Spleen (tissue), 11 donors: Measurements from ENCODE around the gene UACA. TPM values are rescaled to one million over a fixed set of nuclear protein-coding genes. Genes with fewer than 3 reads are reported as not detected.
"Not testable (repeated sequence)": the region's sequence is repeated elsewhere in the genome, so short reads cannot be mapped to it uniquely, and the experiment has no call there.

Experiments
- DNase-seq: peaks from one replicate; pipeline ENCODE4 v3.0.0-alpha.2; 2020
- H3K27ac ChIP-seq, 8 donors: fragments of 200-600 bp; sonication (generic) in 7 of 8; 1 replicate in 4 of 8; 2 replicates in 4 of 8; pipeline versions ENCODE4 v1.5.0 to v1.8.0; 2016 to 2021; ENCODE audit warnings: inconsistent platforms in 4 of 8, mild to moderate bottlenecking in 4 of 8, moderate library complexity in 1 of 8
- H3K27me3 ChIP-seq, 7 donors: fragments of 200-600 bp; sonication (generic) in 6 of 7; replicated peaks in 1 of 7; 1 replicate in 4 of 7; 2 replicates in 3 of 7; pipeline versions ENCODE4 v1.5.0 to v1.8.0; 2016 to 2021; ENCODE audit warnings: inconsistent platforms in 3 of 7, mild to moderate bottlenecking in 1 of 7
- H3K36me3 ChIP-seq, 6 donors: fragments of 200-600 bp; sonication (generic) in 5 of 6; 1 replicate in 4 of 6; 2 replicates in 2 of 6; pipeline versions ENCODE4 v1.5.0 to v1.8.0; 2016 to 2021; ENCODE audit warnings: inconsistent platforms in 2 of 6
- H3K4me1 ChIP-seq, 6 donors: fragments of 200-600 bp; sonication (generic) in 5 of 6; 1 replicate in 3 of 6; 2 replicates in 3 of 6; pipeline versions ENCODE4 v1.5.0 to v1.8.0; 2016 to 2021; ENCODE audit warnings: inconsistent platforms in 3 of 6
- H3K4me3 ChIP-seq, 8 donors: fragments of 200-600 bp; sonication (generic) in 7 of 8; 1 replicate in 4 of 8; 2 replicates in 4 of 8; pipeline versions ENCODE4 v1.5.0 to v1.8.0; 2016 to 2021; ENCODE audit warnings: inconsistent platforms in 4 of 8, mild to moderate bottlenecking in 4 of 8, moderate library complexity in 2 of 8
- H3K9me3 ChIP-seq, 8 donors: fragments of 200-600 bp; sonication (generic) in 7 of 8; 1 replicate in 4 of 8; 2 replicates in 4 of 8; pipeline versions ENCODE4 v1.5.0 to v1.8.0; 2016 to 2021; ENCODE audit warnings: inconsistent platforms in 4 of 8
- POLR2A ChIP-seq, 3 donors: fragments of 450-650 bp; IDR thresholded peaks; one replicate each; pipeline ENCODE4 v1.5.1; 2017; ENCODE audit warnings: antibody characterized with exemption in 3 of 3, mild to moderate bottlenecking in 1 of 3
- POLR2AphosphoS5 ChIP-seq, 3 donors: sonication (generic); formaldehyde crosslinking; IDR thresholded peaks; one replicate each; pipeline ENCODE4 v1.5.1; 2017; ENCODE audit warnings: antibody characterized with exemption in 3 of 3
- WGBS, 5 donors: extraction: QIAGEN DNeasy Blood & Tissue Kit in 3 of 5; methylation state at CpG; one replicate each; pipeline versions ENCODE4 v1.1.5 to v1.1.7; 2013 to 2018; 5-methylcytosine and 5-hydroxymethylcytosine counted together
- intact Hi-C: fragments of 100-400 bp; cut with DNase I; formaldehyde crosslinking; loops from one replicate; pipeline ENCODE4 v1.15.0; 2023; ENCODE audit warnings: low total_unique reads
- polyA plus RNA-seq, 3 donors: library from polyadenylated mRNA; stranded (reverse); fragments of 200-250 nt; gene quantifications; one replicate each; pipeline ENCODE4 v1.2.1, GENCODE V29; 2013
- total RNA-seq, 7 donors: library from RNA; depleted of rRNA in 3 of 7; stranded (reverse); fragments of >200 nt in 3 of 7; fragmentation: NEBNext Ultra II Directional in 4 of 7; extraction: Animal tissue kit (Norgen Biotek cat#: 25700) in 4 of 7; gene quantifications; one replicate each; pipeline versions ENCODE4 v1.1.0 to v1.2.1, GENCODE V29; 2016 to 2021
- TF ChIP-seq, protein P1 (sequence below), 11 experiments: fragments of 200-600 bp in 7 of 11; fragments of 450-650 bp in 4 of 11; sonication (generic) in 4 of 11; IDR thresholded peaks in 8 of 11; conservative IDR thresholded peaks in 3 of 11; 1 replicate in 7 of 11; 2 replicates in 4 of 11; pipeline versions ENCODE4 v1.4.0 to v1.8.0; 2016 to 2021; ENCODE audit warnings: antibody characterized with exemption in 11 of 11, inconsistent platforms in 4 of 11, mild to moderate bottlenecking in 1 of 11
- donor health status: healthy with polysubstance abuse.
- donor health status: DM: no; HTN: no; CAD: no; lungs with moderate emphysema.
- donor health status: DM: no; HTN: no; CAD: no.
- donor health status: Bipolar disorder and iron deficiency.
- donor health status: healthy.
- donor health status: DM: no; HTN: no; CAD: no.
- donor health status: DM: yes; HTN: yes; CAD: no.

Gene UACA
- total and polyA plus RNA-seq, 10 donors = 21.9 to 113 (median 78.6) TPM

DNA sequence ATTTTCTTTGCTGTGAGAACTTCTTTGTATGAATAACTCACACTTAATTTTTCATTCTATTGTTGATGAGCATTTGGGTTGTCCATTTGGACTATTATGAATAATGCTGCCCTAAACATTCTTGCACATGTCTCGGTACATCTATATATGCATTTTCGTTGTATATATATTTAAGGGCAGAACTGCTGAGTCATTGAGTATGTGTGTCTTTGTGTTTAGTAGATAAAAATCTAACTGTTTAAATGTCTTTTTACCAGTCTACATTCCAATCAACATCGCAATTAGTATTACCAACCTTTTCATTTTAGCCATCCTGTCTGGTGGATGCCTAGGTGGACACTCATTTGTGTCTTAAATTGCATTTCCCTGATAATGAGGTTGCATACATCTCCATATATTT is 144.4 kb downstream of the UACA start:
- TF ChIP-seq POLR2AphosphoS5 (IDR thresholded peaks at IDR 0.05) (no peak), POLR2A (IDR thresholded peaks at IDR 0.05) (no peak)
- TF ChIP-seq, protein P1, sequence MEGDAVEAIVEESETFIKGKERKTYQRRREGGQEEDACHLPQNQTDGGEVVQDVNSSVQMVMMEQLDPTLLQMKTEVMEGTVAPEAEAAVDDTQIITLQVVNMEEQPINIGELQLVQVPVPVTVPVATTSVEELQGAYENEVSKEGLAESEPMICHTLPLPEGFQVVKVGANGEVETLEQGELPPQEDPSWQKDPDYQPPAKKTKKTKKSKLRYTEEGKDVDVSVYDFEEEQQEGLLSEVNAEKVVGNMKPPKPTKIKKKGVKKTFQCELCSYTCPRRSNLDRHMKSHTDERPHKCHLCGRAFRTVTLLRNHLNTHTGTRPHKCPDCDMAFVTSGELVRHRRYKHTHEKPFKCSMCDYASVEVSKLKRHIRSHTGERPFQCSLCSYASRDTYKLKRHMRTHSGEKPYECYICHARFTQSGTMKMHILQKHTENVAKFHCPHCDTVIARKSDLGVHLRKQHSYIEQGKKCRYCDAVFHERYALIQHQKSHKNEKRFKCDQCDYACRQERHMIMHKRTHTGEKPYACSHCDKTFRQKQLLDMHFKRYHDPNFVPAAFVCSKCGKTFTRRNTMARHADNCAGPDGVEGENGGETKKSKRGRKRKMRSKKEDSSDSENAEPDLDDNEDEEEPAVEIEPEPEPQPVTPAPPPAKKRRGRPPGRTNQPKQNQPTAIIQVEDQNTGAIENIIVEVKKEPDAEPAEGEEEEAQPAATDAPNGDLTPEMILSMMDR (IDR thresholded peaks at IDR 0.05 in 8 of 11, conservative IDR thresholded peaks at IDR 0.05 in 3 of 11) = no peak

DNA sequence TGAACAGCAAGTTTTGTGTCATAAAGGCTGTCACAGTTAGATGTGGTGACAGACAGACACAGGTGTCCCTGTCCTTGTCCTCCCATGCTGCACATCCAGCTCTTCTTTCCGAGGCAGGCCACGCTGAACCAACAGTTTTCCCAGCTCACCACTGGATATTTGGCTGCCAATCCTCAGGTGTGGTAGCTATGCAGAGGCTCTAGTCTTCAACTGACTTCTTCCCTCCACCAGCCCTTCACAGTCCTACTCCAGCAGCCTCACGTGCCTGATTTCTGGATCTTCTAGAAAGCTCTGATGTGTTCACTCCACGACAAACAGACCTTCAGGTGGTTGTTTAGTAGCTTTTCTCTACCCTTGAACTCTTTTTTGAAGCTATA is 145.5 kb downstream of the UACA start:
- intact Hi-C loops = no loop called here
- Histone ChIP-seq H3K27me3 (no peaks in the 10 kb centered on the region), H3K4me1 (no peaks in the 10 kb centered on the region), H3K4me3 (no peak overlapping the region), H3K36me3 (no peaks in the 10 kb centered on the region), H3K27ac (no peak overlapping the region), H3K9me3 (peaks cover 0 to 26% (median 15%) of the 10 kb centered on the region in 8 donors)
- WGBS, 5 donors = 77 to 89% (median 80%) methylated on average over 4 of the region's 4 CpGs
- TF ChIP-seq POLR2A (IDR thresholded peaks at IDR 0.05) = no peak
- TF ChIP-seq POLR2AphosphoS5 (IDR thresholded peaks at IDR 0.05) = no peak
- TF ChIP-seq, protein P1 (IDR thresholded peaks at IDR 0.05 in 8 of 11, conservative IDR thresholded peaks at IDR 0.05 in 3 of 11) = no peak
- no peak for DNase-seq

More for the DNA sequence above, 144.4 kb downstream of the UACA start:
- intact Hi-C loops = no loop called here
- 85 to 92% (median 87%) methylated on average over 3 of the region's 3 CpGs for WGBS, 5 donors
- no peak for DNase-seq
- Histone ChIP-seq H3K9me3 (peaks cover 0 to 36% (median 24%) of the 10 kb centered on the region in 8 donors), H3K36me3 (no peaks in the 10 kb centered on the region), H3K27ac (no peak overlapping the region), H3K4me3 (no peak overlapping the region), H3K27me3 (no peaks in the 10 kb centered on the region), H3K4me1 (no peaks in the 10 kb centered on the region)

DNA sequence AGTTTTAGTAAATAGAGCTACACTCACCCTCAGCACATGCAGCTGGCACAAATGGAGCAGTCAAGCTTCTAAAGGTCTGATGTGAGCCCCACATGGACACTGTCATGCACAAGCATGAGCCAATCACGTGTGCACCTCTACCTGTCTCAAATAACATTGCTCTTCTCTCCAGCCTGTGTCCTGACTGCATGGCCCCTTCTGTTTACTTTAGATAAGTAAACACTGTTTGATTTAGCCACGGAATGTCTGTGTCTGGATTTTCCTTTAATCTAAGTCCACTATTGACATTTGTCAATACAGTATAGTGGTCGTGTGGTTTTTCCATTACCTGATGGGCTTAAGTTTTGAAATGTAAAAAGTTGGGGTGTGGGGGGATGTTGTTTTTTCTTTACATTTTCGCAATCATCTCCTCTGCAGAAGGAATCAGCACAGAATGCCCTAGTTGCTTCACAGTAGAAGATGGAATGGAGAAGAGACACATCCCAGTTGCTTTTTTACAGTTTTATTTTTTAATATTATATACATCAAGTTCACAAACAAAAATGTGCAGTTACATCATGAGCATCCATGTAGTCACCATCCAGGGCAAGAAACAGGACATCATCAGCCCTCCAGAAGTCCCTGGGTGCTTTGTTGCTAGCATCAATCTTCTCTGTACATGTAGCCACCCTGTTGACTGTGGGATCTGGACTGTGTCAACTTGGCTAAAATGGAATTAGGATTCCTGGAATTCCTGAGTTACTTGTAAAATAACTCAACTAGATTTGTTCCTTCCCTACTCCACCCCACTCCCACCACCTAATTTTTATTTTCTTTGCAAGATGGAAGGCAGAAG is 146.1 kb downstream of the UACA start:
- no peak overlapping the region for H3K4me3 ChIP-seq
- 63 to 77% (median 66%) methylated on average over 4 of the region's 4 CpGs for WGBS, 5 donors
- TF ChIP-seq, protein P1 (IDR thresholded peaks at IDR 0.05 in 8 of 11, conservative IDR thresholded peaks at IDR 0.05 in 3 of 11) = no peak
- TF ChIP-seq POLR2A (IDR thresholded peaks at IDR 0.05) (no peak), POLR2AphosphoS5 (IDR thresholded peaks at IDR 0.05) (no peak)
- intact Hi-C loops = no loop called here
- DNase-seq = no peak
- peaks cover 0 to 20% (median 9%) of the 10 kb centered on the region in 8 donors for H3K9me3 ChIP-seq
- H3K36me3 ChIP-seq = no peaks in the 10 kb centered on the region
- H3K27ac ChIP-seq = no peak overlapping the region
- no peaks in the 10 kb centered on the region for H3K27me3 ChIP-seq
- H3K4me1 ChIP-seq = no peaks in the 10 kb centered on the region

DNA sequence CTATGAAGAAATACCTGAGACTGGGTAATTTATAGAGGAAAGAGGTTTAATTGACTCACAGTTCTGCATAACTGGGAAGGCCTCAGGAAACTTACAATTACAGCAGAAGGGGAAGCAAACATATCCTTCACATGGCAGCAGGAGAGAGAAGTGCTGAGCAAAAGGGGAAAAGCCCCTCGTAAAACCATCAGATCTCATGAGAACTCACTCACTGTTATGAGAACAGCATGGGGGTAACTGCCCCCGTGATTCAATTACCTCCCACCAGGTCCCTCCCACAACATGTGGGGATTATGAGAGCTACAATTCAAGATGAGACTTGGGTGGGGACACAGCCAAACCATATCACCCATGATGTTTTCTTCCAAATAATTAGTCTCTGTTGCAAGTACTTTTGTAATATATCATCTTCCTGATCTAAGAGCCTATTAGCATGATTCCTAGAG is 147.0 kb downstream of the UACA start:
- WGBS, 5 donors = 28 to 57% (median 40%) methylated on average over 2 of the region's 2 CpGs
- intact Hi-C loops = not testable (repeated sequence)

More for the DNA sequence above, 147.0 kb downstream of the UACA start:
- H3K27me3 ChIP-seq, DNase-seq, H3K27ac ChIP-seq, H3K4me3 ChIP-seq, H3K4me1 ChIP-seq, H3K36me3 ChIP-seq: not testable (repeated sequence)
- H3K9me3 ChIP-seq = peaks cover 0 to 10% (median 2%) of the 10 kb centered on the region in 8 donors
